ENCODE results near the gene CYRIA.

CYRIA gene

GRCh38 chr2:16671760-16672159 is 6.1 kb upstream of the CYRIA start:
- DNase-seq, result no peak

- no peak for DNase-seq
Observed at GRCh38 chr2:16669388-16669787, 3.8 kb upstream of the CYRIA start.

GRCh38 chr2:16666449-16666801 is 791 bp upstream of the CYRIA start:
- no peak for DNase-seq

- DNase-seq, result peak in 3 of 58 donors; percentile 33 to 65 (median 58)
Observed at GRCh38 chr2:16664809-16665747, 556 bp downstream of the CYRIA start.

DNA sequence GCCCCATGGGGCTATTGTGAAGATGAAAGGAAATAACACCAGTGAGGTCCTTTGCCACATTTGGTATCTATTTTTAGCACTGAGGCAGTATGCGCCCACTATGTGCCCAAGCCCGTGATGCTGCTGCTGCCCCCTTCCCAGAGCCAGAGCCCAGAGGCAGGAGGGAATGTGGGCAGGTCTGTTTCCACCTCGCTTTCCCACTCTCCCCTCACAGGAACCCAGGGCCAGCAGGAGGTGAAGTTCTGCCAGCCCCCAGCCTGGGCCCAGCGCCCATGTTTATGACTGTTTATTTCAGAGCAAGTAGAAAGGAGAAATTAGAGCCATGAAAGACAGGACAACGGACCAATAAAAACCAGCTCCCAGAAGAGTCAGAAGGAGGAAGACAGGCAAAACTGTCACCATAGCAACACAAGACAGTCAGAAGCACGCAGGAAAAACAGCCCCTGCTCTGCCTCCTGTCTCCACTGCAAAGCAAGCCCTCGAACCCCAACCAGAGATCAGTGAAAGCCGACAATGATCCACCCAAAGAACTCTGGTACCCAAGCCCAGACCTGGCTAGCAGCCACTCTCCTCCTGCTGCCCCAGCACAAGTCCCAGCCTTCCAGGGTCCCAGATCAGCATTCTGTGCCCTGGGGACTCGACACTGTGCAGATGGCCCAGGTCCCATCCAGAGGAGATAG is 1.4 kb downstream of the CYRIA start:
- DNase-seq, result peak in 53 of 58 donors; percentile 30 to 91 (median 73)

- no peak for DNase-seq
Observed at GRCh38 chr2:16663121-16663905, 2.3 kb downstream of the CYRIA start.

DNA sequence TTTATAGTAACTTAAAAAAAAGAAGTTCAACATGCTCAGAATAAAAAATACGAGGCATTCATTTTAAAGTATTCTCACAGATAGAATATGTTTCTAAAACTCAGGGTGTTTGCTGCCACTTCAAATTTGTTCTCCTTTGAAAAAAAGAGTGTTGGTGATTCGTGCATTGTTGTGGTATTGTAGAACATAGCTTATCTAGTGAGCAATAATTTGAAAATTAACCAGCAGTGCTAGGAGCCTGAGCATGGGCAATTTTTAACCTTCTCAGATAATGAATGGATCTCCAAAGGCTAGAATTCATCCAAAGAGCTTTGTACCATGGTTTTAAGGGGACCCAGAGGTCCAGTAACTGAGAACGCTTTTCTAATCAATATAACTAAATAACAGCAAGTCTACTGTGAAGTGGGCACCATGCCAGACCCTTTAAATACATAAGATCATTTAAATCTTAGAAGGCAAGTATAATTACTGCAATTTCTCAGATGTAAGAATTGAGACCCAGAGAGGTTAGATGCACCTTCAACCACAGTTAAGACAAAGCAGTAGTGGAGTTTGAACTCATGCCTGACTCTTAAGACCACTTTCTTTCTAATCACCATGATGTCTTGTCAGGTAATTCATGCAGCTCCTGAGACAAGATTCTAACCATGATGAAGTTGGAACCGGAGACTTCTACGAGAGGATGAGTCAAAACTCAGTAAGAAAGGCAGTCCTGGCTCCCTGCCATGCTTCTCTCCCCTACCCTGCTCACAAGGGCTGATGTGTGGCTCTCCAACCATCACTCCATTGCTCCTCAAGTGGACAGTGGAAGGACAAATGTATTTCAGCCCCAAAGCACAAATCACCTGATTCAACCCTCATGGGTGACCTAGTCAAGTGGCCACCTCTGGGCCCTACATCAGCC is 3.4 kb downstream of the CYRIA start:
- peak in 2 of 58 donors; percentile 44 to 64 for DNase-seq

- DNase-seq, result peak in 2 of 58 donors; percentile 30 to 37
Observed at GRCh38 chr2:16661526-16661925, 4.1 kb downstream of the CYRIA start.

DNA sequence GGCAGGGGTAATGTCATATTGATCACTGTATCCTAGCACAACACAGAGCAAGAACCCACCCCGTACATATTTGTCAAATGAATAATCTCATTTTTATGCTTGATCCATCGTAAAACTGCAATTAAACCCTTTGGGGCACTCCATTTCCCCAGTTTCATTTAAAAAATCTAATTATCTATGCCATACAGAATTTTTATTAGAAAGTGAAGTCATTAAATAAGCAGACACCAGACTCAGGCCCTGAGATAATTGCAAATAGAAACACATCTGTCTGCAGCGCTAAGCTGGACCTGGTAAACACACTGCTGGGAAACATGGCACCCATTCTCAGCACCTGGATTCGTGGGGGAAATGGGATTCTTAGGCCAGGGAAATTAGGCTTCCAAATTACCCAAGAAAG is 5.1 kb downstream of the CYRIA start:
- DNase-seq, result no peak

- no peak for DNase-seq
Observed at GRCh38 chr2:16660114-16660513, 5.5 kb downstream of the CYRIA start.

- DNase-seq, result no peak
Observed at GRCh38 chr2:16658076-16658739, 7.4 kb downstream of the CYRIA start.

GRCh38 chr2:16657671-16658070 is 8.0 kb downstream of the CYRIA start:
- no peak for DNase-seq

DNA sequence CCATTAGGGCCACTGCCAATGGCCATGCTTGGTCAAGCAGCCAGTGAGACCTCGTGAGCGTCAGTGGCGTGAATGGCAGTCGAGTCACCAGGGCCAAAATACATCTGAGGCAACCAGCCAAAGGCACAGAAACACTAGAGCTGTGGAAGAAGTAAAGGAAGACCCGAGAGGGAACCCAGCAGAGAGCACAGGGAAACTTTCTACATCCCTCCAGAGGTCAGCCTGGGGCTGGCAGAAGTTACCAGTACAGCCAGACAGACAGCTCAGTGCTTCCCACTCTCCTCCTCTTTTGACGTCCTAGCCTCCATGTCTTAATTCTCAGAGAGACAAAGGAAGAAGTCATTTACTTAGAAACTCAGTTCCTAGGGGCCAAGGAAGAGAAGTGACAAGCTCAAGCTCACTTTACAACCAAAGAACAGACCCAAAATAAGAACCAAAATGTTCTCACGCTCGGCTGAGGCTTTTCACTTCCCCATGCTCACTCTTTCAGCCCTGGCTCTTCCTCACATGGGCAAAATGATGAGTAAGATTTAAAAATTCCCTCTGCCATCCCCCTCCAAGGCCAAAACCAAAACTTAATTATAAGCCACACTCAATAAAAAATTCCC is 8.7 kb downstream of the CYRIA start:
- peak in 38 of 58 donors; percentile 25 to 86 (median 61) for DNase-seq

DNA sequence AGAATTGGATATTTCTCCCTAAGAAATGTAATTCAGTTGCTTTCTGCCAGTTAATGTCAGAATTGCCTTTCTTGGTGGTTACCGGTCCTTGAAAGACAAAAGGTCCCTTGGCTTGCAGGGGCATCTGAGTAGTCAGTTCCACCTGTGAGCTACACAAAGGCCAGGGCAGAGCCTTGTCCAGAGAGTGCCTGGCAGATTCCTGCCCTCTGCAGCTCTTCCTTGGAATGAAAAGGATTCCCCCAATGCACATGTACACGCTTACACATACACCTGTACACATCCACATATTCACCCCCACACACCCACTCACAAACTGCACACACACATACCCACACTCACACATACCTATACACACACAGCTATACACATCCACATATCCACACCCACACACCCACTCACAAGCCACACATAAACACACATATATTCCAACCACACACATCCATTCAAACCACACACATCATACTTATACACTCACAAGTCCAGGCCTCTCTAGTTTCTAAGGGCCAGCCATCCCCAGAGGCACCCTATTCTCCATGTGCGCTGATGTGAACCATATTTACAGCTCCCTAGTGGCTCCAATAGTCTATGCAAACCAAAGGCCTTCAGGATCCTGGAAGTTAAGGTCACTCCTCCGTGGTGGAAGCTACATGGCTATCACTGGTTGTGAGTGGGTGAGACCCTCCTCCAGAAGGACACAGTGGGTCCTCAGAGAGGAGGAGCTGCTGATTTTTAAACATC is 9.6 kb downstream of the CYRIA start:
- no peak for DNase-seq

- DNase-seq, result no peak
Observed at GRCh38 chr2:16655445-16655837, 10.2 kb downstream of the CYRIA start.

GRCh38 chr2:16654833-16655444 is 10.7 kb downstream of the CYRIA start:
- no peak for DNase-seq

DNA sequence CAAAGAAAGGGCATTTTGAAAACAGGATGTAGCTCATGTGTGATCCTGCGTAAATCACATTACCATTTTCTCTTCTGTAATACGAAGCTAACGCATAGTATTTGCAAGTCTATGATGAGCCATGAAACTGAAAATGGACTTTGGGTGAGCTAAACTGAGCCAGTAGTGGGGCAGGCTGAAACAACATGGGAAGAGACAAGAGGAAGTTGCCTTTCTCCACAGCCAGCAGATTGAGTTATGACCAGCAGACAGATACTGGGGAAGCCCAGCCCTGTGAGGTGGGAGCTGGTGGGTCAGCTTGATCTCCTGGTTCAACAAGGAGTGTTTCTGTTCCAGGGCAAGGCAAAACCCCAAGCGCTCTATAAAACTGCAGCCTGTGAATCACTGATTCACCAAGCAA is 11.8 kb downstream of the CYRIA start:
- no peak for DNase-seq

- DNase-seq, result no peak
Observed at GRCh38 chr2:16653083-16653375, 12.6 kb downstream of the CYRIA start.

Measured in anterior cingulate cortex (tissue), 58 donors.